ENCODE measurements around the gene EFNA5. TPM values are rescaled to one million over a fixed set of nuclear protein-coding genes. Genes with fewer than 3 reads are reported as not detected.

Gene EFNA5
- total RNA-seq, 1 experiment from 2014 or later: 0.22 TPM

DNA sequence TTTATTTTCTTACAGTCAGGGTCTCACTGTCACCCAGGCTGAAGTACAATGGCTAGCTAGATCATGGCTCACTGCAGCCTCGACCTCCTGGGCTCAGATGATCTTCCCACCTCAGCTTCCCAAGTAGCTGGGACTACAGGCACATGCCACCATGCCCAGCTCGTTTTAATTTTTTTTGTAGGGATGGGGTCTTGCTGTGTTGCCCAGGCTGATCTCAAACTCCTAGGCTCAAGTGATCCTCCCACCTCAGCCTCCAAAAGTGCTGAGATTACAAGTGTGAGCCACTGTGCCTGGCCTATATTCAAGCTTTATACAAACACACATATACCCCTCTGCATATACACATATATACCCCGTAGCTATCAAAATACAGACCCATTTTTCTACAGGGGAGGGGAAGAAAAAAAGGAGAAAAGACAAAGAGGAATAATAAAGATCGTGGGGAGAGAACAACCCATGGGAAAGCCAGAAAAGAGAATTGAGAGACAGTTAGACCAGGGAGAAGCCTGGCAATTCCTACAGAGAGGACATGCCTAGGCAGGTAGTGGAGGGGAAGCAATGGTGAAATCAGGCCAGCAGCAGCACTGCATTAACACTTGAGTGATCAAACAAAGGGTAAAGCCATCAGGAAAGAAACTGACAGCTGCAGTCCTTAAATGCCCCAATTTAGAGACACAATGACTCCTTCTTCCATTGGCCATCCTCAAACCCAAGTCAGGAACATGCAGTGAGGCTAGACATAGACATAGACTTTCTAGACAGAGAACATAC lies 102.7 kb downstream of the EFNA5 start:
- no peak overlapping the region for H3K4me2 ChIP-seq (ENCODE audit: low read length)
- DNase-seq (ENCODE audit: low read depth, low spot score): no peak

More for the DNA sequence above, 102.7 kb downstream of the EFNA5 start:
- H3K4me1 ChIP-seq (ENCODE audit: control insufficient read depth in 1 of 2, insufficient read depth in 2 of 2, low read length in 2 of 2): peaks cover 0 to 17% of the 10 kb centered on the region in 2 experiments; a peak in 2 of 4 replicates
- TF ChIP-seq EZH2 (IDR thresholded peaks at IDR 0.05) (no peak), ZFX (IDR thresholded peaks at IDR 0.05) (no peak), TCF7L2 (IDR thresholded peaks at IDR 0.05; ENCODE audit: borderline replicate concordance, extremely low read depth, insufficient read depth, insufficient read length) (no peak), SRF (IDR thresholded peaks at IDR 0.05; ENCODE audit: low read depth) (no peak), EZH2phosphoT487 (IDR thresholded peaks at IDR 0.05; ENCODE audit: borderline replicate concordance) (no peak), ZNF274 (IDR thresholded peaks at IDR 0.05; ENCODE audit: low read depth, low read length) (no peak), POLR2A (IDR thresholded peaks at IDR 0.05; ENCODE audit: borderline replicate concordance, extremely low read depth, insufficient read depth, insufficient read length) (no peak), POLR2AphosphoS5 (IDR thresholded peaks at IDR 0.05; ENCODE audit: low read depth, low read length) (no peak), EGR1 (IDR thresholded peaks at IDR 0.05; ENCODE audit: low read depth) (no peak), SIN3A (IDR thresholded peaks at IDR 0.05; ENCODE audit: low read depth) (no peak), CBX3 (IDR thresholded peaks at IDR 0.05; ENCODE audit: low read depth) (no peak), SP1 (IDR thresholded peaks at IDR 0.05; ENCODE audit: low read depth) (no peak), CEBPB (IDR thresholded peaks at IDR 0.05; ENCODE audit: low read depth) (no peak), RAD21 (IDR thresholded peaks at IDR 0.05; ENCODE audit: low read depth) (no peak), ELF1 (IDR thresholded peaks at IDR 0.05; ENCODE audit: borderline replicate concordance, low read depth) (no peak)
- TF ChIP-seq, protein P1, sequence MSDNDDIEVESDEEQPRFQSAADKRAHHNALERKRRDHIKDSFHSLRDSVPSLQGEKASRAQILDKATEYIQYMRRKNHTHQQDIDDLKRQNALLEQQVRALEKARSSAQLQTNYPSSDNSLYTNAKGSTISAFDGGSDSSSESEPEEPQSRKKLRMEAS (IDR thresholded peaks at IDR 0.05): no peak
- TF ChIP-seq, protein P2, sequence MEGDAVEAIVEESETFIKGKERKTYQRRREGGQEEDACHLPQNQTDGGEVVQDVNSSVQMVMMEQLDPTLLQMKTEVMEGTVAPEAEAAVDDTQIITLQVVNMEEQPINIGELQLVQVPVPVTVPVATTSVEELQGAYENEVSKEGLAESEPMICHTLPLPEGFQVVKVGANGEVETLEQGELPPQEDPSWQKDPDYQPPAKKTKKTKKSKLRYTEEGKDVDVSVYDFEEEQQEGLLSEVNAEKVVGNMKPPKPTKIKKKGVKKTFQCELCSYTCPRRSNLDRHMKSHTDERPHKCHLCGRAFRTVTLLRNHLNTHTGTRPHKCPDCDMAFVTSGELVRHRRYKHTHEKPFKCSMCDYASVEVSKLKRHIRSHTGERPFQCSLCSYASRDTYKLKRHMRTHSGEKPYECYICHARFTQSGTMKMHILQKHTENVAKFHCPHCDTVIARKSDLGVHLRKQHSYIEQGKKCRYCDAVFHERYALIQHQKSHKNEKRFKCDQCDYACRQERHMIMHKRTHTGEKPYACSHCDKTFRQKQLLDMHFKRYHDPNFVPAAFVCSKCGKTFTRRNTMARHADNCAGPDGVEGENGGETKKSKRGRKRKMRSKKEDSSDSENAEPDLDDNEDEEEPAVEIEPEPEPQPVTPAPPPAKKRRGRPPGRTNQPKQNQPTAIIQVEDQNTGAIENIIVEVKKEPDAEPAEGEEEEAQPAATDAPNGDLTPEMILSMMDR (IDR thresholded peaks at IDR 0.05 in 2 of 3, conservative IDR thresholded peaks at IDR 0.05 in 1 of 3; ENCODE audit: borderline replicate concordance in 1 of 3, insufficient read depth in 1 of 3, low read depth in 2 of 3, low read length in 2 of 3): no peak
- TF ChIP-seq, protein P3, sequence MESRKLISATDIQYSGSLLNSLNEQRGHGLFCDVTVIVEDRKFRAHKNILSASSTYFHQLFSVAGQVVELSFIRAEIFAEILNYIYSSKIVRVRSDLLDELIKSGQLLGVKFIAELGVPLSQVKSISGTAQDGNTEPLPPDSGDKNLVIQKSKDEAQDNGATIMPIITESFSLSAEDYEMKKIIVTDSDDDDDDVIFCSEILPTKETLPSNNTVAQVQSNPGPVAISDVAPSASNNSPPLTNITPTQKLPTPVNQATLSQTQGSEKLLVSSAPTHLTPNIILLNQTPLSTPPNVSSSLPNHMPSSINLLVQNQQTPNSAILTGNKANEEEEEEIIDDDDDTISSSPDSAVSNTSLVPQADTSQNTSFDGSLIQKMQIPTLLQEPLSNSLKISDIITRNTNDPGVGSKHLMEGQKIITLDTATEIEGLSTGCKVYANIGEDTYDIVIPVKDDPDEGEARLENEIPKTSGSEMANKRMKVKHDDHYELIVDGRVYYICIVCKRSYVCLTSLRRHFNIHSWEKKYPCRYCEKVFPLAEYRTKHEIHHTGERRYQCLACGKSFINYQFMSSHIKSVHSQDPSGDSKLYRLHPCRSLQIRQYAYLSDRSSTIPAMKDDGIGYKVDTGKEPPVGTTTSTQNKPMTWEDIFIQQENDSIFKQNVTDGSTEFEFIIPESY (IDR thresholded peaks at IDR 0.05; ENCODE audit: extremely low read depth, insufficient replicate concordance, low read length): no peak
- H3K79me2 ChIP-seq (ENCODE audit: insufficient read depth, low read length): no peaks in the 10 kb centered on the region
- RAD21 ChIA-PET (ENCODE audit: low non-redundant PET in 1 of 2, low total read pairs in 2 of 2, uncharacterized antibody in 2 of 2, unreplicated experiment in 2 of 2): no interaction called here
- no TSS peak for BruUV-seq (replicated peaks)
- H3K9ac ChIP-seq (ENCODE audit: low read length): no peak overlapping the region
- H3K9me3 ChIP-seq (ENCODE audit: control insufficient read depth in 1 of 2, insufficient read depth in 1 of 2, low read depth in 1 of 2, low read length in 2 of 2): no peaks in the 10 kb centered on the region
- no peak for ATAC-seq
- H3K27me3 ChIP-seq (ENCODE audit: insufficient read depth, low read length): no peaks in the 10 kb centered on the region
- POLR2A ChIA-PET: no interaction called here
- no peaks in the 10 kb centered on the region for H3K36me3 ChIP-seq (ENCODE audit: control insufficient read depth in 1 of 2, insufficient read depth in 2 of 2, low read length in 2 of 2)
- intact Hi-C loops (cut with micrococcal nuclease): no loop called here
- H3K4me3 ChIP-seq (replicated peaks in 1 of 2; ENCODE audit: low read depth in 1 of 2, low read length in 2 of 2): no peak overlapping the region
- no peaks in the 10 kb centered on the region for H4K20me1 ChIP-seq (ENCODE audit: insufficient read depth)
- no peaks in the 10 kb centered on the region for H3K9me2 ChIP-seq (ENCODE audit: insufficient read depth)
- no peak overlapping the region for H2AFZ ChIP-seq (ENCODE audit: low read depth, low read length, poor library complexity, severe bottlenecking)
- no peak overlapping the region for H3K27ac ChIP-seq (ENCODE audit: low read depth, low read length)
- CTCF ChIA-PET: no interaction called here
